Measurements from ENCODE around the gene SLC29A4. TPM values are rescaled to one million over a fixed set of nuclear protein-coding genes. Genes with fewer than 3 reads are reported as not detected.

SLC29A4 gene
- total and polyA plus RNA-seq, 2 of the 8 experiments (the other 6 are each of a cell fraction or from before 2014, with no cell fraction given): 6.9 to 15.1 TPM

- no peak for TF ChIP-seq PHF8 (conservative IDR thresholded peaks at IDR 0.05; ENCODE audit: low read depth, low read length)
- TF ChIP-seq CHD7 (IDR thresholded peaks at IDR 0.05; ENCODE audit: insufficient replicate concordance, low read length): no peak
- no peak for TF ChIP-seq CTBP2 (IDR thresholded peaks at IDR 0.05; ENCODE audit: borderline replicate concordance, insufficient read depth, insufficient read length, low read length)
- no peak for TF ChIP-seq JUN (IDR thresholded peaks at IDR 0.05; ENCODE audit: low read depth, low read length)
- TF ChIP-seq MAX (IDR thresholded peaks at IDR 0.05): no peak
- TF ChIP-seq ATF3 (IDR thresholded peaks at IDR 0.05; ENCODE audit: insufficient read depth, low read depth, low read length): no peak
- no peak for TF ChIP-seq SP1 (IDR thresholded peaks at IDR 0.05; ENCODE audit: low read depth, low read length)
- TF ChIP-seq SP2 (IDR thresholded peaks at IDR 0.05; ENCODE audit: low read length): no peak
- no peak for TF ChIP-seq POLR2AphosphoS5 (IDR thresholded peaks at IDR 0.05; ENCODE audit: low read depth, low read length)
Observed at GRCh38 chr7:5334671-5335070, 51.9 kb downstream of the SLC29A4 start (continued).
